ENCODE measurements around the gene CTSF. TPM values are rescaled to one million over a fixed set of nuclear protein-coding genes. Genes with fewer than 3 reads are reported as not detected.

Gene CTSF
- total RNA-seq, 1 experiment from 2014 or later, result 0.98 TPM

DNA sequence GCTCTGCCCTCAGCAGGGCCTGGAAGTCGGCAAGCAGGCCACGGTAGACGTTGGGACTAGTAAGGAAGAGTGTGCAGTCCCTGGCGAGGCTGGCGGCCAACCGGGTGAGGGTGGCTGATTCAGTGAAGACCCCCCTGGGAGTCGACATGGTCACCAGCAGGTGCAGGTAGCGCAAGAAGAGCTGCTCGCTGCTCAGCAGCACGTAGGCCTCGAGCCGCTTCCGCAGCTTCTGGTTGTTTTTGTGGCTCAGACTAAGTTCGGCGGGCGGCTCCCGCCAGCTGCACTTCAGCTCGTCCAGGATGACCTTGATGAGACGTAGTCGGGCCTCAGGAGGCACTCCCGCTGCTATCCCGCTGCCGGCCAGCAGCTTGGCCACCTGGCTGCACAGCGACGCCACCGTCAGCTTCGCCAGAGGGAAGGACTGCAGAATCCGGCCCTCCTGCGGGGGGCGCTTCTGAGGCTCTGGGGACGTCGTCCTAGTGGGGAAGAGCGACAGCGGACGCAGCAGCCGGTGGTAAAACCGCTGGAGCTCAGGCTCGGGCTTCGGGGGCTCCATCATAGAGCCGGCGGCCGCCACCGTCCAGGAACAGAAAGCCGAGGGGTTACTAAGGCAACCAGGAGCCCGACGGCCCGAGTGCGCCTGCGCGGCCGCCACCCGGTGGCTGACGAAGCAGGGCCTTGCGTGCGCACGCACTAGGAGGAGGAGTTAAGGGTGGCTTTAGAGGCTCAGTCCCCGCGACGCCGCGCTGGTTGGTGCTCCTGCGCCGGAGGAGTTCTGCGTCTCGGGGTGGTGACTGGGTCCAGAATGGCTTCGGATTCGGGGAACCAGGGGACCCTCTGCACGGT is 24.3 kb upstream of the CTSF start, which contains the start of the genes CCDC87 and CCS:
TSS of gene CCDC87 (minus strand) at position 607 of the 846 bp plus-strand sequence. CDS start at position 559, 48 bp downstream.
TSS of gene CCS (plus strand) at position 729 of the 846 bp plus-strand sequence. CDS start at position 806, 77 bp downstream.
- H3K36me3 Mint-ChIP-seq (ENCODE audit: insufficient read depth in 1 of 3, low read depth in 3 of 3), result peaks cover 2 to 25% (median 20%) of the 10 kb centered on the region in 3 experiments; a peak in 6 of 7 replicates
- no peaks in the 10 kb centered on the region for H3K79me2 ChIP-seq (ENCODE audit: insufficient read depth, low read length)
- peak within 1 kb of the TSS; percentile 55 for H4K91ac ChIP-seq (ENCODE audit: insufficient read length, low read depth, low read length)
- H3K9me3 ChIP-seq (ENCODE audit: control insufficient read depth, low read depth, low read length), result no peaks in the 10 kb centered on the region
- H3K4me1 Mint-ChIP-seq, result peaks cover 15 to 17% of the 10 kb centered on the region in 2 experiments
- no peak within 1 kb of the TSS for H3T11ph ChIP-seq (ENCODE audit: low read length)
- peak within 1 kb of the TSS; percentile 97 to 98 for H3K4me3 Mint-ChIP-seq
- H4K5ac ChIP-seq (ENCODE audit: insufficient read length, low read depth, low read length), result no peak within 1 kb of the TSS
- H3K9me3 Mint-ChIP-seq, result peaks cover 17 to 27% of the 10 kb centered on the region in 2 experiments
- no peak within 1 kb of the TSS for H3K56ac ChIP-seq (ENCODE audit: insufficient read length, low read depth, low read length)
- H3K27ac ChIP-seq (ENCODE audit: insufficient read length, low read depth, low read length), result no peak within 1 kb of the TSS
- H2AFZ ChIP-seq (ENCODE audit: low read length), result no peak within 1 kb of the TSS
- no peaks in the 10 kb centered on the region for H4K20me1 ChIP-seq (ENCODE audit: control insufficient read depth, insufficient read depth, insufficient read length)
- H3K4me1 ChIP-seq (ENCODE audit: insufficient read depth, low read length), result no peaks in the 10 kb centered on the region; the same call in 1 of the 2 replicates
- no peak within 1 kb of the TSS for H2BK5ac ChIP-seq (ENCODE audit: insufficient read length, low read length)
- H2BK20ac ChIP-seq (ENCODE audit: low read depth, low read length, poor library complexity, severe bottlenecking), result no peak within 1 kb of the TSS
- no peak within 1 kb of the TSS for H2BK15ac ChIP-seq (ENCODE audit: low read depth, low read length)
- peak within 1 kb of the TSS; percentile 35 for H3K9ac ChIP-seq (ENCODE audit: extremely low read depth, insufficient read length, low read length)
- H3K14ac ChIP-seq (ENCODE audit: insufficient read depth, low read length), result peak within 1 kb of the TSS; percentile 59
- peak; percentile 91 for TF ChIP-seq CTCF (conservative IDR thresholded peaks at IDR 0.05)
- H3K23me2 ChIP-seq (ENCODE audit: insufficient read length, low read depth, low read length, poor library complexity, severe bottlenecking), result peaks cover 10% of the 10 kb centered on the region
- H3K18ac ChIP-seq (ENCODE audit: insufficient read length, low read depth, low read length), result peak within 1 kb of the TSS; percentile 54
- H3K27me3 Mint-ChIP-seq (ENCODE audit: low read depth), result peaks cover 25% of the 10 kb centered on the region
- H3K4ac ChIP-seq (ENCODE audit: low read depth, low read length), result no peak within 1 kb of the TSS
- no peaks in the 10 kb centered on the region for H3K27me3 ChIP-seq (ENCODE audit: insufficient read depth, low read length)
- DNase-seq, result peak; percentile 96
- WGBS (ENCODE audit: extremely low coverage, insufficient read length, low lambda C conversion rate), result no CpG with 5 or more reads among the region's 68 CpGs
- peak within 1 kb of the TSS; percentile 98 to 99 (median 99) for H3K27ac Mint-ChIP-seq
- peaks cover 3% of the 10 kb centered on the region for H3K79me1 ChIP-seq (ENCODE audit: insufficient read depth, low read depth, low read length, poor library complexity, severe bottlenecking)
- H4K8ac ChIP-seq (replicated peaks; ENCODE audit: insufficient read length, low read depth, low read length), result no peak within 1 kb of the TSS
- no peak within 1 kb of the TSS for H3K23ac ChIP-seq (ENCODE audit: insufficient read length, low read depth, low read length)
- H2AK5ac ChIP-seq (ENCODE audit: insufficient read length, low read length), result no peak within 1 kb of the TSS
- no peak within 1 kb of the TSS for H2BK12ac ChIP-seq (ENCODE audit: insufficient read length, low read depth, low read length)
- no peak within 1 kb of the TSS for H2BK120ac ChIP-seq (ENCODE audit: low read depth, low read length, poor library complexity, severe bottlenecking)
- H3K4me2 ChIP-seq (ENCODE audit: insufficient read depth, insufficient read length, low read length), result peak within 1 kb of the TSS; percentile 73
